Measurements from ENCODE around the gene CCT3. TPM values are rescaled to one million over a fixed set of nuclear protein-coding genes. Genes with fewer than 3 reads are reported as not detected.

Gene CCT3
- total and polyA plus RNA-seq, 4 donors: 74.5 to 144 (median 119) TPM

DNA sequence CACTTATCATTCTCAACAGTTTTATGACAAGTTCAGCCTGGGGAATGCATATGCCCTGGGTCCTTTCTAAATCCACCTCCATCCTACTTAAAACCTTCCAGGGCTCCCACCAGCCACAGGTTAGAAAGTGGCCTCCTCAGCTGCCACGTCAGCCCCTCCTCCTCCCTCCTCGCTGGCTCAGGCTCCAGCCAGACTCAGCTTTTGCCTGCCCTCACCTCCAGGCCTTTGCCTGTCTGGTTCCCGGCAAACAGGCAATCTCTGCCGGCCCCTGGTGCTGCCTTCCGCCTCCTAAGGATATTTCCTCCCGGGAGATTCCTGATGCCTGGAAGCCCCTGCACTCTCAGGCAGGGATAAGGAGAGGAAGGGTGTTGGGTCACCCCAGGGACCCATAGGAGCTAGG, 40.5 kb upstream of the CCT3 start (continued):
- TF ChIP-seq, protein P1, sequence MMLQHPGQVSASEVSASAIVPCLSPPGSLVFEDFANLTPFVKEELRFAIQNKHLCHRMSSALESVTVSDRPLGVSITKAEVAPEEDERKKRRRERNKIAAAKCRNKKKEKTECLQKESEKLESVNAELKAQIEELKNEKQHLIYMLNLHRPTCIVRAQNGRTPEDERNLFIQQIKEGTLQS (IDR thresholded peaks at IDR 0.05): no peak
- TF ChIP-seq NR2F2 (IDR thresholded peaks at IDR 0.05): no peak

DNA sequence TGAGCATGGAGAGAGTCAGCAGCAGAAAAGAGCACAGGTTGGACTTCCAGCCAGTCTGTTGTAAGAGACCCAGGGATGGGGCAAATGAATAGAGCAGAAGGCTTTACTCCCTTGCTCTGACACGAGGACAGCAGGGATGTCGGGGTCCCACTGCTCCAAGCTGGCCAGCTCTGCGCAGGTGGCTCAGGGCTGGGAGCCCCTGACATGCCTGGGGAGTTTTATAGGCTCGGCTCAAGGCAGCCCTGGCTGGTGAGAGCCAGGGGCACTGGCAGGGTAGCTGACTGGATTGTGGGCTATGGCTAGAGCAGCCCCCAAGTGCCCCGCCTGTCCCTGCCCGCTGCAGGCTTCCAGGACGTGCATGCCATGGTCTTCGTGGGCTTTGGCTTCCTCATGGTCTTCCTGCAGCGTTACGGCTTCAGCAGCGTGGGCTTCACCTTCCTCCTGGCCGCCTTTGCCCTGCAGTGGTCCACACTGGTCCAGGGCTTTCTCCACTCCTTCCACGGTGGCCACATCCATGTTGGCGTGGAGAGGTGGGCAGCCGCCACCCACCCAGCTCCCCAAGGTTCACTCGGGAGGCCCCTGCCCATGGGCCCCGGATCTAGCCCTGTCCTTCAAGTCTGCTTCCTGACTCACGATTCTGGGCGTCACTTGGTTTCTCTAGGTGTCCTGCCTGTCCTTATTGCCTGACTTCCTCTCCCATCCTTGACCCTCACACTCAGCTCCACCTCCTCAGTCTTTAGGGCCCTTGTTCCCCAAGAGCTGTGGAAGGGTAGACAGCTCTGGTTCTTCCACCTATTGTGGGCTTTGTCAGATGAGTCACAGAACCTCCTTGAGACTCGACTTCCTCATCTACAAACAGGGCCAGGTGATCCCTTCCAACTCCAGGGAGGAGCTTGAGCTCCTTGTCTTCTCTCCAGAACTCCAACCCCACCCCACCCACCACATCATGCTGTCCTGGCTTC, 39.1 kb upstream of the CCT3 start:
- H3K9ac ChIP-seq (ENCODE audit: low read depth in 1 of 2, low read length in 2 of 2): no peak overlapping the region
- DNase-seq (ENCODE audit: low spot score): no peak
- WGBS: 82% methylated on average over 20 of the region's 20 CpGs
- TF ChIP-seq EGR1 (IDR thresholded peaks at IDR 0.05; ENCODE audit: low read depth in 2 of 2) (no peak), RXRA (IDR thresholded peaks at IDR 0.05) (no peak), RAD21 (IDR thresholded peaks at IDR 0.05) (no peak), HNF4A (conservative IDR thresholded peaks at IDR 0.05) (no peak), HNF4G (IDR thresholded peaks at IDR 0.05) (no peak), JUND (IDR thresholded peaks at IDR 0.05) (no peak), YY1 (IDR thresholded peaks at IDR 0.05) (no peak), GABPA (IDR thresholded peaks at IDR 0.05 in 1 of 2, conservative IDR thresholded peaks at IDR 0.05 in 1 of 2) (no peak)
- TF ChIP-seq, protein P2, sequence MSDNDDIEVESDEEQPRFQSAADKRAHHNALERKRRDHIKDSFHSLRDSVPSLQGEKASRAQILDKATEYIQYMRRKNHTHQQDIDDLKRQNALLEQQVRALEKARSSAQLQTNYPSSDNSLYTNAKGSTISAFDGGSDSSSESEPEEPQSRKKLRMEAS (IDR thresholded peaks at IDR 0.05): no peak
- TF ChIP-seq, protein P3, sequence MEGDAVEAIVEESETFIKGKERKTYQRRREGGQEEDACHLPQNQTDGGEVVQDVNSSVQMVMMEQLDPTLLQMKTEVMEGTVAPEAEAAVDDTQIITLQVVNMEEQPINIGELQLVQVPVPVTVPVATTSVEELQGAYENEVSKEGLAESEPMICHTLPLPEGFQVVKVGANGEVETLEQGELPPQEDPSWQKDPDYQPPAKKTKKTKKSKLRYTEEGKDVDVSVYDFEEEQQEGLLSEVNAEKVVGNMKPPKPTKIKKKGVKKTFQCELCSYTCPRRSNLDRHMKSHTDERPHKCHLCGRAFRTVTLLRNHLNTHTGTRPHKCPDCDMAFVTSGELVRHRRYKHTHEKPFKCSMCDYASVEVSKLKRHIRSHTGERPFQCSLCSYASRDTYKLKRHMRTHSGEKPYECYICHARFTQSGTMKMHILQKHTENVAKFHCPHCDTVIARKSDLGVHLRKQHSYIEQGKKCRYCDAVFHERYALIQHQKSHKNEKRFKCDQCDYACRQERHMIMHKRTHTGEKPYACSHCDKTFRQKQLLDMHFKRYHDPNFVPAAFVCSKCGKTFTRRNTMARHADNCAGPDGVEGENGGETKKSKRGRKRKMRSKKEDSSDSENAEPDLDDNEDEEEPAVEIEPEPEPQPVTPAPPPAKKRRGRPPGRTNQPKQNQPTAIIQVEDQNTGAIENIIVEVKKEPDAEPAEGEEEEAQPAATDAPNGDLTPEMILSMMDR (IDR thresholded peaks at IDR 0.05; ENCODE audit: low read depth, low read length, missing input control): no peak
- TF ChIP-seq, protein P1 (IDR thresholded peaks at IDR 0.05): no peak
- H3K27me3 ChIP-seq (ENCODE audit: control insufficient read depth in 4 of 4, insufficient read depth in 4 of 4, low read length in 3 of 4): no peaks in the 10 kb centered on the region
- no peak overlapping the region for H3K27ac ChIP-seq (ENCODE audit: low read depth in 1 of 2, low read length in 2 of 2)
- no peaks in the 10 kb centered on the region for H3K4me1 ChIP-seq (ENCODE audit: control insufficient read depth in 4 of 4, insufficient read depth in 4 of 4, low read length in 3 of 4)
- H3K9me3 ChIP-seq (ENCODE audit: control insufficient read depth in 4 of 4, low read length in 3 of 4): no peaks in the 10 kb centered on the region
- H3K4me3 ChIP-seq (ENCODE audit: low read depth in 1 of 3, low read length in 3 of 3): no peak overlapping the region
- no peaks in the 10 kb centered on the region for H3K36me3 ChIP-seq (ENCODE audit: control insufficient read depth in 4 of 4, insufficient read depth in 3 of 4, low read depth in 1 of 4, low read length in 3 of 4)

DNA sequence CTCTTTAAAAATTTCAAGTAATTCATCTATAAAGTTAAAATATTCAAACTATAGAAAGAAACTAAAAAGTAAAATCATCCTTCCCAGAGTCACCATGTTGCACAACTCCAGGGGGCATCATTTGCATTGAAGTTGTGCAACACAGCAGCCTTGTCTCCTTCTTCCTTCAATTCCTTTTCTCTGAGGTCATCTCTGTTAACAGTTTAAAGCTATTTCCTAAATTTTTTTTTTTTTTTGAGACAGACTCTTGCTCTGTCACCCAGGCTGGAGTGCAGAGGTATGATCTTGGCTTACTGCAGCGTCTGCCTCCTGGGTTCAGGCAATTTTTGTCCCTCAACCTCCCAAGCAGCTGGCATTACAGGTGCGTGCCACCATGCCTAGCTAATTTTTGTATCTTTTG, 38.1 kb upstream of the CCT3 start:
- Histone ChIP-seq H3K4me3 (ENCODE audit: low read depth in 1 of 3, low read length in 3 of 3) (no peak overlapping the region), H3K4me1 (ENCODE audit: control insufficient read depth in 4 of 4, insufficient read depth in 4 of 4, low read length in 3 of 4) (no peaks in the 10 kb centered on the region), H3K9ac (ENCODE audit: low read depth in 1 of 2, low read length in 2 of 2) (no peak overlapping the region), H3K9me3 (ENCODE audit: control insufficient read depth in 4 of 4, low read length in 3 of 4) (no peaks in the 10 kb centered on the region), H3K27ac (ENCODE audit: low read depth in 1 of 2, low read length in 2 of 2) (no peak overlapping the region), H3K27me3 (ENCODE audit: control insufficient read depth in 4 of 4, insufficient read depth in 4 of 4, low read length in 3 of 4) (no peaks in the 10 kb centered on the region), H3K36me3 (ENCODE audit: control insufficient read depth in 4 of 4, insufficient read depth in 3 of 4, low read depth in 1 of 4, low read length in 3 of 4) (no peaks in the 10 kb centered on the region)
- DNase-seq (ENCODE audit: low spot score): no peak
- 93% methylated on average over 2 of the region's 2 CpGs for WGBS
- TF ChIP-seq NR2F2 (IDR thresholded peaks at IDR 0.05) (no peak), HNF4G (IDR thresholded peaks at IDR 0.05) (no peak), HNF4A (conservative IDR thresholded peaks at IDR 0.05) (no peak), YY1 (IDR thresholded peaks at IDR 0.05) (no peak), EGR1 (IDR thresholded peaks at IDR 0.05; ENCODE audit: low read depth in 2 of 2) (no peak), GABPA (IDR thresholded peaks at IDR 0.05 in 1 of 2, conservative IDR thresholded peaks at IDR 0.05 in 1 of 2) (no peak), FOXA2 (IDR thresholded peaks at IDR 0.05) (no peak), JUND (IDR thresholded peaks at IDR 0.05) (no peak), RXRA (IDR thresholded peaks at IDR 0.05) (no peak), FOXA1 (IDR thresholded peaks at IDR 0.05) (no peak)
- TF ChIP-seq, protein P4, sequence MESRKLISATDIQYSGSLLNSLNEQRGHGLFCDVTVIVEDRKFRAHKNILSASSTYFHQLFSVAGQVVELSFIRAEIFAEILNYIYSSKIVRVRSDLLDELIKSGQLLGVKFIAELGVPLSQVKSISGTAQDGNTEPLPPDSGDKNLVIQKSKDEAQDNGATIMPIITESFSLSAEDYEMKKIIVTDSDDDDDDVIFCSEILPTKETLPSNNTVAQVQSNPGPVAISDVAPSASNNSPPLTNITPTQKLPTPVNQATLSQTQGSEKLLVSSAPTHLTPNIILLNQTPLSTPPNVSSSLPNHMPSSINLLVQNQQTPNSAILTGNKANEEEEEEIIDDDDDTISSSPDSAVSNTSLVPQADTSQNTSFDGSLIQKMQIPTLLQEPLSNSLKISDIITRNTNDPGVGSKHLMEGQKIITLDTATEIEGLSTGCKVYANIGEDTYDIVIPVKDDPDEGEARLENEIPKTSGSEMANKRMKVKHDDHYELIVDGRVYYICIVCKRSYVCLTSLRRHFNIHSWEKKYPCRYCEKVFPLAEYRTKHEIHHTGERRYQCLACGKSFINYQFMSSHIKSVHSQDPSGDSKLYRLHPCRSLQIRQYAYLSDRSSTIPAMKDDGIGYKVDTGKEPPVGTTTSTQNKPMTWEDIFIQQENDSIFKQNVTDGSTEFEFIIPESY (IDR thresholded peaks at IDR 0.05): no peak
- TF ChIP-seq, protein P1 (IDR thresholded peaks at IDR 0.05): no peak
- TF ChIP-seq, protein P2 (IDR thresholded peaks at IDR 0.05): no peak
- TF ChIP-seq, protein P5, sequence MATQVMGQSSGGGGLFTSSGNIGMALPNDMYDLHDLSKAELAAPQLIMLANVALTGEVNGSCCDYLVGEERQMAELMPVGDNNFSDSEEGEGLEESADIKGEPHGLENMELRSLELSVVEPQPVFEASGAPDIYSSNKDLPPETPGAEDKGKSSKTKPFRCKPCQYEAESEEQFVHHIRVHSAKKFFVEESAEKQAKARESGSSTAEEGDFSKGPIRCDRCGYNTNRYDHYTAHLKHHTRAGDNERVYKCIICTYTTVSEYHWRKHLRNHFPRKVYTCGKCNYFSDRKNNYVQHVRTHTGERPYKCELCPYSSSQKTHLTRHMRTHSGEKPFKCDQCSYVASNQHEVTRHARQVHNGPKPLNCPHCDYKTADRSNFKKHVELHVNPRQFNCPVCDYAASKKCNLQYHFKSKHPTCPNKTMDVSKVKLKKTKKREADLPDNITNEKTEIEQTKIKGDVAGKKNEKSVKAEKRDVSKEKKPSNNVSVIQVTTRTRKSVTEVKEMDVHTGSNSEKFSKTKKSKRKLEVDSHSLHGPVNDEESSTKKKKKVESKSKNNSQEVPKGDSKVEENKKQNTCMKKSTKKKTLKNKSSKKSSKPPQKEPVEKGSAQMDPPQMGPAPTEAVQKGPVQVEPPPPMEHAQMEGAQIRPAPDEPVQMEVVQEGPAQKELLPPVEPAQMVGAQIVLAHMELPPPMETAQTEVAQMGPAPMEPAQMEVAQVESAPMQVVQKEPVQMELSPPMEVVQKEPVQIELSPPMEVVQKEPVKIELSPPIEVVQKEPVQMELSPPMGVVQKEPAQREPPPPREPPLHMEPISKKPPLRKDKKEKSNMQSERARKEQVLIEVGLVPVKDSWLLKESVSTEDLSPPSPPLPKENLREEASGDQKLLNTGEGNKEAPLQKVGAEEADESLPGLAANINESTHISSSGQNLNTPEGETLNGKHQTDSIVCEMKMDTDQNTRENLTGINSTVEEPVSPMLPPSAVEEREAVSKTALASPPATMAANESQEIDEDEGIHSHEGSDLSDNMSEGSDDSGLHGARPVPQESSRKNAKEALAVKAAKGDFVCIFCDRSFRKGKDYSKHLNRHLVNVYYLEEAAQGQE (IDR thresholded peaks at IDR 0.05): no peak

All from liver (tissue), 9 donors.